ENCODE results near the gene GRIK2.

The GRIK2 gene

DNA sequence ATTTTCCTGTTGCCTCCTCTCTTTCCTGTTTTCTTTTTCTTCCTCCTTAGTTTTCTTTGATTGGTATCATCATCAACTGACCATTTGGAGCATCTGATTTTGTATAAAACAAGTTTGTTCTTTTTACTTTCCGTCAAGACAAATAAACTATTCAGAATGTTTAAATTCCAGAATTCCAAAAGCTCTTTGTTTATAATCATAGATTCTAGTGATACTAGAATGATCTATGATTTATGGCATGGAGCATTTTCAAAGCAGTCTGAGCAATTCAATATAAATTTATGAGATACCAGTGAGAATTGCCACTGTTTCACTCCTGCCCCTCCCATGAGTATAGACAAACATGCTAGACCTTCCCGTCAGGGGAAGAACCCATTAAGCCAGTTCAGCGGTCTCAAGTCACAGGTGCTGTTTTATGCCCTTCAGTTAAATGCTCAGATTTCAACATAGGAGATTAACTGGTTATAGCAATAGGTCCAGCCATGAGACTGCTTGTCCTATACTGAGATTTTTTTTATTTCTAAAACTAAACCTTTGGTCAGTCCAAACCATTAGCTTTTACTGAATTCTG is 60.7 kb downstream of the GRIK2 start:
- no peak for DNase-seq (ENCODE audit: low read depth in 2 of 2, low spot score in 1 of 2)

- DNase-seq (ENCODE audit: low read depth in 2 of 2, low spot score in 1 of 2), result no peak
Observed at GRCh38 chr6:101458336-101458735, 64.8 kb downstream of the GRIK2 start.

GRCh38 chr6:101458826-101459225 is 65.3 kb downstream of the GRIK2 start:
- no peak for DNase-seq (ENCODE audit: low read depth in 2 of 2, low spot score in 1 of 2)

GRCh38 chr6:101462576-101462975 is 69.1 kb downstream of the GRIK2 start:
- no peak for DNase-seq (ENCODE audit: low read depth in 2 of 2, low spot score in 1 of 2)

GRCh38 chr6:101465863-101466262 is 72.4 kb downstream of the GRIK2 start:
- no peak for DNase-seq (ENCODE audit: low read depth in 2 of 2, low spot score in 1 of 2)

- no peak for DNase-seq (ENCODE audit: low read depth in 2 of 2, low spot score in 1 of 2)
Observed at GRCh38 chr6:101477436-101477835, 83.9 kb downstream of the GRIK2 start.

DNA sequence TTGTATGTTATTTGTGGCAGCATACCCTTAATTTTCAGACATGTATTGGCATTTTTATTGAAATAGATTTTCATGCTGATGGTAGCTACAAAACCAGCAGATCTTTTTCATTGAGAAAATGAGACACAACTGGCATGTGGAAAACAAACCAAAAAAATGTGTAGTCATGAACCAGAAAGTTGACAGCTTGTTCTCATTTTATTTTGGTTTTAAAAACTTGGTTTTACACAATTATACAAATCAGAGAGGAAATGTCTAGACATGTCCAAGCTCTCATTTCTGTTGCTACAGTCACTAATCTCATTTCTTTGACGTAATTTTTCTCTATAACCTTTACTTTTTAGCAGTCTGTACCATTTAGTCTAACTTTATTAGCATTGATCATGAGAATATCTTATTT is 85.4 kb downstream of the GRIK2 start:
- DNase-seq (ENCODE audit: low read depth in 2 of 2, low spot score in 1 of 2), result no peak

DNA sequence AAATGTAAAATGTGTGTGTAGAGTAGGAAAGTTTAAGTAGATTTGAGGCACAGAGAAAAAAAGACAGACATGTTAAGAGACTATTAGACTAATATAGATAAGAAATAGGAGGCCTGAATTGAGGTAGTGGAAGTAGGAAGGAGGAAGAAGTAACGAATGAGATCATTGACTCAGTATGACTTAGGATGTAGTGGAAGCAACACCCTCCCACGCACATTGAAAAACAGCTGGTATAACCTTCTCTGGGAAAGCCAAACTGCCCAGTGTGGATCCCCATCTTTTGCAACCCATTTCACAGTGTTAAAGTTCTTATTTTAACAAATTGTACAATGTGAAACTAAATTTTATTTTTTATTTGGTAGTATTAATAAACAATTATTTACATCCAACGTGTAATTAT is 89.1 kb downstream of the GRIK2 start:
- DNase-seq (ENCODE audit: low read depth in 2 of 2, low spot score in 1 of 2), result no peak

- no peak for DNase-seq (ENCODE audit: low read depth in 2 of 2, low spot score in 1 of 2)
Observed at GRCh38 chr6:101484781-101485180, 91.3 kb downstream of the GRIK2 start.

DNA sequence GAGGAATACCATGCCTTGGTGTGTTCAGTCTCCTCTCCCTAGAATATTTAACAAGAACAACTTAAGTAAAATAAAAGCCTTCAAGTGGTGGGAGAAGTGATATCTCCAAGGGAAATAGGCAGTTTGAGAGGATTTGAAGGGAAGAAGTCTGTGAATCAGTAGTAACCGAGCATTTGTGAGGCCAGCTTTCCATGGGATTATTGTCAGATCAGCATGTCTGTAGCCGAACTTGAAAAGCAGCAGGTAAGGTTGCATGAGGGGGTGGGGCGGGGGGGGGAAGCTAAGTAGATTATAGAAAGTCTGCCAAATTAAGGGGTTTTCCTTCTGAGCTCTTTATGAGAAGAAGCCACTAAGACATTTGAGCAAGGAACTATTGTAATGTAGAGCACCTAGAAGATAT is 92.6 kb downstream of the GRIK2 start:
- DNase-seq (ENCODE audit: low read depth in 2 of 2, low spot score in 1 of 2), result no peak

DNA sequence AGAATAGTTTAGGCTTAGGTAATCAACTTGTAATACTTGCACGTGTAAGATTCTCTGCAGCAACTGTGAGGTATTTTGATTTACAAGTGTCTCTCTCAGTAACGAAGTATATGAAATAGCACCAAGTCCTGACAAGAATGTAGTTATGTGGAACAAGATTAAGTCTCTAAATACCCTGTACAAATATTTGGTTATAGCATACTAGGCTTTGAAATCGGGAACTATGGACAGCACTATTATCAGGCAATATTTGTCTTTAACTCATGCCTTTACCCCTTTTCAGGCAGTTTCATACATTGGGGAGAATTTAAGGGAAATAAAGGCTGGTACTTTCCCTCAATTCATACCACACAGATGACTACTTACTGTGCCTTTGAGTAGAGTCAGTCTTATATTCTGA is 93.2 kb downstream of the GRIK2 start:
- DNase-seq (ENCODE audit: low read depth in 2 of 2, low spot score in 1 of 2), result no peak

GRCh38 chr6:101489456-101489855 is 95.9 kb downstream of the GRIK2 start:
- DNase-seq (ENCODE audit: low read depth in 2 of 2, low spot score in 1 of 2), result no peak

GRCh38 chr6:101490857-101491256 is 97.3 kb downstream of the GRIK2 start:
- no peak for DNase-seq (ENCODE audit: low read depth in 2 of 2, low spot score in 1 of 2)

- DNase-seq (ENCODE audit: low read depth in 2 of 2, low spot score in 1 of 2), result no peak
Observed at GRCh38 chr6:101502818-101503217, 109.3 kb downstream of the GRIK2 start.

GRCh38 chr6:101509536-101509935 is 116.0 kb downstream of the GRIK2 start:
- DNase-seq (ENCODE audit: low read depth in 2 of 2, low spot score in 1 of 2), result no peak

DNA sequence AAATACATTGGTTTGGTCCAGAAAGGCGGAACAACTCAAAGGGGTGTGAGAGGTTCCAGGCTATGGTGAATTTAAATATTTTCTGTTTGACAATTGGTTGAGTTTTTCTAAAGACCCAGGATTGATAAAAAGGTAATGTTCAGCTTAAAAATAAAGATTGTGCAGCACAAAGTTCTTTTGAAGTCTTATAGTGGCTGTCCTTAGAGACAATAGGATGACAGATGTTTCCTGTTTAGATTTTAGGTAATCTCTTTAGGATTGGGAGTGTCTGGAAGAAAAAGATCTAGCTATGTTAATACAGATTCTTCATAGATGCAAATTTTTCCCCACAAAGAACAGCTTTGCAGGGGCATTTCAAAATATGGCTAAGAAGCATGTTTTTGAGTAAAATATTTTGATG is 119.7 kb downstream of the GRIK2 start:
- no peak for DNase-seq (ENCODE audit: low read depth in 2 of 2, low spot score in 1 of 2)

- DNase-seq (ENCODE audit: low read depth in 2 of 2, low spot score in 1 of 2), result no peak
Observed at GRCh38 chr6:101516578-101516977, 123.1 kb downstream of the GRIK2 start.

DNA sequence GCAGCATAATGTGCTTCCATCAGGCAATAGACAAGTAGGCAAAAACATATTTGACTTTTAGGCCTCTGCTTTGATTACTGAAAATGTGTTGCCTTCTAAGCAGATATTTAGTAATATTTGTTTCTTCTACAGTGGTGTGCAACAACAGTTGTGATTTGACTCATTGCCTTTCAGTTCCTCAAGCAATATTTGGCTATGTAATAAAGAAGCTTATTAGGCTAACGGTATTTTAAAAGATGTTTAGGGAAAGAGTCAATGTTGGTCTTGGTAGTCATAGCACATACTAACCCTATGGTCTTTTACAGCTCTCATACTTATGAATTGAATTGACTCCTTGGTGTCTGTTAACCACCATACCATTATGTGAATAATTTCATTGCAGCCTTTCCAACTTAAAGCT is 124.1 kb downstream of the GRIK2 start:
- no peak for DNase-seq (ENCODE audit: low read depth in 2 of 2, low spot score in 1 of 2)

DNA sequence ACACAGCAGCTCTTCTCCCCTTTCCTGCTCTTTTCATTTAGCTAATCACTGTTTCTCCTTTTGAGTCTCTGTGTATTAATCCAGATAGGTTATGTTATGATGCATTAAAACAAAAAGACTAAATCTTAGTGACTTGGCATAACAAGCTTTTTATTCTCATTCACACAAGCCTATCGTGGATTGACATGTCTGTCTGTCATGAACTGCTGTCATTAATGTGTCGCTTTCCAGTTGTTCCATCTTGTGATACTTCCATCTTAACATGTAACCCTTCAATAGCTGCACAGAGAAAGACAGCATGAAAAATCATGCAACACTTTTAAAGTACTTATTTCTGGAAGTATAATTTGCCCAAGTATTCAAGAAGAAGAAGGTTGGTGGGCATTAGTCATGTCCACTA is 128.7 kb downstream of the GRIK2 start:
- DNase-seq (ENCODE audit: low read depth in 2 of 2, low spot score in 1 of 2), result no peak

DNA sequence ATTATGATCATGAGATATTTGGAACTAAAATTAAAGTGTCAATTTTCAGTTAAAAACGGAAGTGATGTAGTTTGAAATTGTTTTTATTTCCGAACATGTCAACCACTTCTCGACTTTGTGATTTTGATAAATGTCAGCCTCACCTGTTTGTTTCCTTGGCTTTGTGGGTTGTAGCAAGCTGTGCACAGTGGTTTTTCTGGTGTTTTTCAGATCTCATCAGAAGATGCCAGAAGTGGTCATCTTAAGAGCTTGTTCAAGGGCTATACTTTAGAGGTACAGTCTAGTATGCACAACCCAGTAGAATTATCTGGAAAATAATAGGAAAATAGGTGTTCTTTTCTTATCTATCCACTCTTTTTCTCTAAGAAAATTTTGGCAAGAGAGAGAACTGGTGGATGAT is 134.0 kb downstream of the GRIK2 start:
- no peak for DNase-seq (ENCODE audit: low read depth in 2 of 2, low spot score in 1 of 2)

- no peak for DNase-seq (ENCODE audit: low read depth in 2 of 2, low spot score in 1 of 2)
Observed at GRCh38 chr6:101528801-101529200, 135.3 kb downstream of the GRIK2 start.

GRCh38 chr6:101531538-101531937 is 138.0 kb downstream of the GRIK2 start:
- no peak for DNase-seq (ENCODE audit: low read depth in 2 of 2, low spot score in 1 of 2)

GRCh38 chr6:101534386-101534785 is 140.9 kb downstream of the GRIK2 start:
- no peak for DNase-seq (ENCODE audit: low read depth in 2 of 2, low spot score in 1 of 2)

GRCh38 chr6:101534821-101535220 is 141.3 kb downstream of the GRIK2 start:
- DNase-seq (ENCODE audit: low read depth in 2 of 2, low spot score in 1 of 2), result no peak

All from stimulated activated CD8-positive, alpha-beta memory T cell treated with anti-CD3 and anti-CD28 coated beads, Interleukin-4, amount 100 ng/mL, for 1 hour (primary cell).